NCI-H446 (cell line): ENCODE data around the gene DMRTA2.
"Not testable (repeated sequence)": the region's sequence is repeated elsewhere in the genome, so short reads cannot be mapped to it uniquely, and the experiment has no call there.

Source experiments
- DNase-seq, 2 experiments: peaks; one replicate each; lab custom pipeline; 2025; lab: John Stamatoyannopoulos, UW

DMRTA2 gene

GRCh38 chr1:50423670-50424000, 392 bp upstream of the DMRTA2 start:
- no peak for DNase-seq

- no peak for DNase-seq
Measured at GRCh38 chr1:50422675-50422945, 633 bp downstream of the DMRTA2 start.

GRCh38 chr1:50421768-50422674, 1.2 kb downstream of the DMRTA2 start:
- DNase-seq = no peak

- DNase-seq = no peak
Measured at GRCh38 chr1:50421366-50421748, 1.9 kb downstream of the DMRTA2 start.

- DNase-seq = no peak
Measured at GRCh38 chr1:50420689-50421365, 2.4 kb downstream of the DMRTA2 start.

- DNase-seq = no peak
Measured at GRCh38 chr1:50419907-50420677, 3.2 kb downstream of the DMRTA2 start.

- DNase-seq = no peak
Measured at GRCh38 chr1:50419192-50419906, 3.9 kb downstream of the DMRTA2 start.

GRCh38 chr1:50418600-50419109, 4.6 kb downstream of the DMRTA2 start:
- no peak for DNase-seq

- no peak for DNase-seq
Measured at GRCh38 chr1:50417946-50418599, 5.2 kb downstream of the DMRTA2 start.

- no peak for DNase-seq
Measured at GRCh38 chr1:50417507-50417906, 5.7 kb downstream of the DMRTA2 start.

GRCh38 chr1:50416553-50417453, 6.4 kb downstream of the DMRTA2 start:
- no peak for DNase-seq

GRCh38 chr1:50416150-50416527, 7.1 kb downstream of the DMRTA2 start:
- DNase-seq = no peak

- no peak for DNase-seq
Measured at GRCh38 chr1:50415235-50416149, 7.8 kb downstream of the DMRTA2 start.

GRCh38 chr1:50414853-50415234, 8.4 kb downstream of the DMRTA2 start:
- no peak for DNase-seq

GRCh38 chr1:50412813-50413476, 10.3 kb downstream of the DMRTA2 start:
- DNase-seq = no peak

GRCh38 chr1:50405814-50406213, 17.4 kb downstream of the DMRTA2 start:
- DNase-seq = no peak

- no peak for DNase-seq
Measured at GRCh38 chr1:50393522-50394120, 29.6 kb downstream of the DMRTA2 start.

GRCh38 chr1:50381551-50381950, 41.7 kb downstream of the DMRTA2 start:
- not testable (repeated sequence) for DNase-seq

GRCh38 chr1:50378770-50379169, 44.5 kb downstream of the DMRTA2 start:
- DNase-seq = no peak
